BE2C (cell line): Measurements from ENCODE around the gene IGF1.

Experiments used
- DNase-seq: peaks from one replicate; pipeline ENCODE4 v3.0.0-alpha.2; 2020
- H3K27me3 ChIP-seq: fragments of 250-450 bp; sonication (Bioruptor Pico); 2 replicates; pipeline ENCODE4 v1.5.1; 2020; ENCODE audit warnings: mild to moderate bottlenecking
- H3K36me3 ChIP-seq: fragments of 250-450 bp; sonication (Bioruptor Pico); 2 replicates; pipeline ENCODE4 v1.5.1; 2020; ENCODE audit warnings: mild to moderate bottlenecking
- H3K4me1 ChIP-seq: fragments of 250-450 bp; sonication (Bioruptor Pico); 2 replicates; pipeline ENCODE4 v1.5.1; 2020
- H3K4me3 ChIP-seq: 2 replicates; pipeline ENCODE4 v1.5.1; 2011; ENCODE audit warnings: low read depth, low read length
- H3K9me3 ChIP-seq: fragments of 250-450 bp; sonication (Bioruptor Pico); 2 replicates; pipeline ENCODE4 v1.5.1; 2020
- TF ChIP-seq, protein P1 (sequence below): IDR thresholded peaks from 2 replicates; pipeline ENCODE4 v1.5.1; 2012; ENCODE audit warnings: mild to moderate bottlenecking, low read depth, low read length

The IGF1 gene

DNA sequence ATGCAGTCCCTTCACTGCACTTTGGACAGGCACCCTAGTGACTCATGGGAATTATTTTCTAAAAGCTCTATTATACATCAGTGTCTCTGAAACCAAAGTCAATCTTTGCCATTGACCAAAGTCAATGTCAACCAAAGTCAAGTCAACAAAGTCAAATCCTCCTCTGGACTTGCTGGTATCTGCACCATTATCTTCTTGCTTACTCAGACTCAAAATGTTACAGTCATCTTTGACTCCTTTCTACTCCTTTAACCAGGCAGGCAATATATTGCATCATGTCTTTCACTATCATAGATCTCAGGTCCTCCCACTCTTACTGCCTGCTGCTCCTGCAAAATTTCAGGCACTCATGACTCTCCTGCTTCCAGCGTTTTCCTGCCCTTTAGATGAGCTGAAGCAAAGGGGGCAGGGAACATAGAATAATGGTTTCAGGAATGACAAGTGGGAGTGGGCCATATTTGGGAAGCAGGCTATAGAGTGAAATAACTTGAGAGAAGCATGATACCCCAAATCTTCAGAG is 39.2 kb downstream of the IGF1 start:
- no peak for DNase-seq
- Histone ChIP-seq H3K27me3 (no peaks in the 10 kb centered on the region), H3K36me3 (no peaks in the 10 kb centered on the region), H3K9me3 (no peaks in the 10 kb centered on the region), H3K4me3 (no peak overlapping the region), H3K4me1 (no peaks in the 10 kb centered on the region)
- TF ChIP-seq, protein P1, sequence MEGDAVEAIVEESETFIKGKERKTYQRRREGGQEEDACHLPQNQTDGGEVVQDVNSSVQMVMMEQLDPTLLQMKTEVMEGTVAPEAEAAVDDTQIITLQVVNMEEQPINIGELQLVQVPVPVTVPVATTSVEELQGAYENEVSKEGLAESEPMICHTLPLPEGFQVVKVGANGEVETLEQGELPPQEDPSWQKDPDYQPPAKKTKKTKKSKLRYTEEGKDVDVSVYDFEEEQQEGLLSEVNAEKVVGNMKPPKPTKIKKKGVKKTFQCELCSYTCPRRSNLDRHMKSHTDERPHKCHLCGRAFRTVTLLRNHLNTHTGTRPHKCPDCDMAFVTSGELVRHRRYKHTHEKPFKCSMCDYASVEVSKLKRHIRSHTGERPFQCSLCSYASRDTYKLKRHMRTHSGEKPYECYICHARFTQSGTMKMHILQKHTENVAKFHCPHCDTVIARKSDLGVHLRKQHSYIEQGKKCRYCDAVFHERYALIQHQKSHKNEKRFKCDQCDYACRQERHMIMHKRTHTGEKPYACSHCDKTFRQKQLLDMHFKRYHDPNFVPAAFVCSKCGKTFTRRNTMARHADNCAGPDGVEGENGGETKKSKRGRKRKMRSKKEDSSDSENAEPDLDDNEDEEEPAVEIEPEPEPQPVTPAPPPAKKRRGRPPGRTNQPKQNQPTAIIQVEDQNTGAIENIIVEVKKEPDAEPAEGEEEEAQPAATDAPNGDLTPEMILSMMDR: no peak

DNA sequence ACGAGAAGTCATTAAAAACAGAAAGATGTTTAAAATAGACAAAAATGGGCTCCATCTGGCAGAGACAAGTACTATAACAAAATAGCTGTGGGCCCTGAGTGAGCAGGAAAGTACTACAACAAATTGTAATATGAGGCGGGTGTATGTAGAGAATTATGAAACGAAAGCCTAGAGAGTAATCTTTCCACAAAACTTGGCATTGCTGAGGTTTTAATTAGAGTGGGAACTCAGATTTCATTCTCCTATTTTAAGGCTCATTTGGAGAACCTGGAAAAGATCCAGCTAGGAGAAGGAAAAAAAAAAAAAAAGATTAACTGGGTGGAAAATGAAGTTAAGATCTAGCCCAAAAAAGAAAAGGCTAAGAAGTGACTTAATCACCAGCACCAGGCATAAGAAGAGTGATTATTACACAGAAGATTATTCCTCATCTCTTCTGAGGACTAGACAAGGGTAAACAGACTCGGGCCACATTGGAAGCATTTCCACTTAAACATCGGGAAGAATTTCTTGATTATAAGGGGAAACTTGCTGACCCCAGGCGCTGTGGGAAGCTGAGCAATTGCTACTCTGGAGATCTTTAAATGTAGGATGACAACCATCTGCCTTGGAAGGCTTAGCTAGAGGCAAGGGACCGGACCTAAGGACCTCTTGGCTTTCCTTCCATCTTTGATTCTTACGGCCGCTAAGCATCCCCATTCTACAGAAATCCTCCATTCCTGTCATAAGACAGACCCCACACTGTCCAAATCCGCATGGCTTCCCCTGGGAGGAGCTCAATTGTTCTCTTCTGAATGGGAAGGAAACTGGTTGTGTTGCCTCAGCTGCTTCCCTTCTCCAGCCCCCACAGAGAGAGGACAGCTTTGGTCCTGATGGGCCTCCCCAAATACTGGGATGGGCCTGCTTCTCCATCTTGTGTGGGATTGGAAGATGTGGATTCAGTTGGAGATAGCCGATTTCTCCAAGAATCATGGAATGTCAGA is 40.6 kb downstream of the IGF1 start:
- H3K9me3 ChIP-seq: no peaks in the 10 kb centered on the region
- DNase-seq: no peak
- no peaks in the 10 kb centered on the region for H3K27me3 ChIP-seq
- no peak overlapping the region for H3K4me3 ChIP-seq
- no peaks in the 10 kb centered on the region for H3K36me3 ChIP-seq
- TF ChIP-seq, protein P1: no peak
- no peaks in the 10 kb centered on the region for H3K4me1 ChIP-seq

DNA sequence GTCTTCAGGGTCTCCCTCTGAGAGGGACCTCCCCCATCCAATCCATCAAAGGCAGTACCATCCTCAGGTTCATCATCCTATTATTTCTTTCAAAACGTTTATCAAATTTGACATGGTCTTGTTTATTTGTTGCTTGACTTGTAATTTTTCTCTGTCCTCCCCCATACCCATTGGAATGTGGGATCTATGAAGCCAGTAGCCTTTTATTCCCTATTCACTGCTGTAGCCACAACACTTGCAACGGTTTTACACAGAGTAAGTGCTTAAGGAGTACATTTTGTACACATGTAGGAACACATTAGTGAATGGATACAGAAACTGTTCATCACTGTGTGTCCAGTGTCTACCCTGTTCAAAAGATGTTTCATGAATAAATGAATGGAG is 41.5 kb downstream of the IGF1 start:
- Histone ChIP-seq H3K27me3 (no peaks in the 10 kb centered on the region), H3K4me1 (no peaks in the 10 kb centered on the region), H3K4me3 (no peak overlapping the region), H3K36me3 (no peaks in the 10 kb centered on the region), H3K9me3 (no peaks in the 10 kb centered on the region)
- TF ChIP-seq, protein P1: no peak
- no peak for DNase-seq

DNA sequence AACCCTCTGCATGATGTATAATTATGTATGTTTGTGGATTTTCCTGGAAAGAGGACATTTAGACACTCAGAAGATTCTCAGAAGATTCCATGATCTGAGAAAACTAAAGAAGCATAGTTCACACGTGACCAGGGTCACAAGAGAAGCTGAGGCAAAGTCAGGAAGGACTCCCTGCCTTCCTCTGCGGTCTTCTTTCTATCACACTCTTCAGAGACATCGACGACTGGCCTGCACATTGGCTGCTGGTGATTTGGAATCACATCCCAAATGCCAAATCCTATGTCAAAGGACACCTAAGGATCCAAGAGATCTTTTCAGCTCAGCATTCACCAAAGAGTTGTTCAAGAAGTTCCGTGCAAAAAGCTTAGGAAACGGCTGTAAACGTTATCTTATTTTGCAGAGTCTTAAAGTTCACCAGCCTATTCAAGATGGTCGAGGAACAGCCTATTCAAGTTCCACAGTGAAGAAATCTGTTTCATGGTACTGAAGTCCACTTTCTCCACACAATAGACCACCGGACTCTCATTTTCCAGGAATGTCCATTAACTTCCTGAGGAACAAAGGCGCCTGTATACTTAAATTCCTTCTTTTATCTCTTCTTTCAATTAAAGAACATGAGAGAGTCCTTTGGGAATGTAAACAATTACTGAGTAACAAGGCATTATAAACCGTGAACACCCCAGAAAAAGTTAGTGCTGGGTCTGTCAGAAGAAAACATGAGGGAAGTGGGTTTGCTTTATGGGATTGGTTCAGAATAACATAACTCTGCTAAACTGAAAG is 42.1 kb downstream of the IGF1 start:
- Histone ChIP-seq H3K9me3 (no peaks in the 10 kb centered on the region), H3K27me3 (no peaks in the 10 kb centered on the region)

DNA sequence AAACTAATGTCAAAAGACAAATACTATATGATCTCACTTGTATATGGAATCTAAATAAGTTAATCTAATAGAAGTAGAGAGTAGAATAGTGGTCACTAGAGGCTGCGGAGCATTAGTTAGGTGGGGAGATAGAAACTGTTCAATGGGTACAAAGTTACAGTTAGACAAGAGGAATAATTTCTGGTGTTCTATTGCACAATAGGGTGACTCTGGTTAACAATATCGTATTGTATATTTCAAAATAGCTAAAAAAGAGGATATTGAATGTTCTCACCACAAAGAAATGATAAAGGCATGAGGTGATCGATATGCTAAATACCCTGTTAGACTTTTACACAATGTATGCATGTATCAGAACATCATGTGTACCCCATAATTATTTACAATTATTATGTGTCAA is 42.9 kb downstream of the IGF1 start:
- H3K9me3 ChIP-seq: no peaks in the 10 kb centered on the region
- H3K27me3 ChIP-seq: no peaks in the 10 kb centered on the region
- TF ChIP-seq, protein P1: no peak
- no peaks in the 10 kb centered on the region for H3K4me1 ChIP-seq
- H3K36me3 ChIP-seq: no peaks in the 10 kb centered on the region
- H3K4me3 ChIP-seq: no peak overlapping the region
- DNase-seq: no peak

More for the DNA sequence above, 42.1 kb downstream of the IGF1 start:
- Histone ChIP-seq H3K36me3 (no peaks in the 10 kb centered on the region), H3K4me1 (no peaks in the 10 kb centered on the region), H3K4me3 (no peak overlapping the region)
- no peak for DNase-seq
- TF ChIP-seq, protein P1: no peak

DNA sequence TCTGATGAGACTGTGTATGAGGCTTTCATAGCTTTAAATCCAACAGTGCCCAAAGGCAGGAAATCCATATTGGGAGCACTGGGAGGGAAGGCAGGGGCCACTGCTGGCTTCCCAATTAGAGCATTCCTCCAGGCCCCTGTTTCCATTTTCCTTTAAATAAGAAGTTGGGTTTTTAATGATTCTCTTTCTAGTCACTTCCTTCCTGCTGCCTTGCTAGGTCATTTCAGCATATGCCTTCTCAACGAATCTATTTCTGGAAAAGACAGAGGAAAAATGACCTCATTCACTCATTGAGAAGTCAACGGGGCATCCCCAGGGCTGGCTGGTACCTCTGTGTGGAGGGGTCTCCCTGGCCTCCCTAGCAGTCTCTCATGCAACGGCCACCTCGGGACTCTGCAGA is 43.5 kb downstream of the IGF1 start:
- H3K4me3 ChIP-seq: no peak overlapping the region
- H3K36me3 ChIP-seq: no peaks in the 10 kb centered on the region
- H3K27me3 ChIP-seq: no peaks in the 10 kb centered on the region
- TF ChIP-seq, protein P1: no peak
- no peaks in the 10 kb centered on the region for H3K4me1 ChIP-seq
- no peaks in the 10 kb centered on the region for H3K9me3 ChIP-seq
- DNase-seq: no peak
